SK-N-MC (cell line): Measurements from ENCODE around the gene TMEM106C.
"Not testable (repeated sequence)": the region's sequence is repeated elsewhere in the genome, so short reads cannot be mapped to it uniquely, and the experiment has no call there.

Experiments used
- DNase-seq: peaks from one replicate; pipeline ENCODE4 v3.0.0-alpha.2; 2011; ENCODE audit warnings: low read depth, low spot score
- H3K27ac ChIP-seq: fragments of 200-600 bp; sonication (generic); 2 replicates; pipeline ENCODE4 v1.5.1; 2016; ENCODE audit warnings: mixed run types
- H3K36me3 ChIP-seq: fragments of 200-600 bp; sonication (generic); 2 replicates; pipeline ENCODE4 v1.6.1; 2017; ENCODE audit warnings: antibody characterized with exemption, low read length, mixed read lengths; ENCODE audit not compliant: insufficient read depth
- H3K4me3 ChIP-seq: fragments of 200-600 bp; sonication (generic); 2 replicates; pipeline ENCODE4 v1.5.1; 2016
- H3K9ac ChIP-seq: fragments of 200-600 bp; sonication (generic); 2 replicates; pipeline ENCODE4 v1.8.0; 2017; ENCODE audit warnings: mixed run types, mixed read lengths; ENCODE audit not compliant: insufficient read length
- H3K9me3 ChIP-seq: fragments of 200-600 bp; sonication (generic); 2 replicates; pipeline ENCODE4 v1.6.1; 2017; ENCODE audit warnings: low read depth, mild to moderate bottlenecking, antibody characterized with exemption, low read length, moderate library complexity, mixed read lengths
- EZH2 ChIP-seq: fragments of 200-600 bp; sonication (generic); IDR thresholded peaks from one replicate; pipeline ENCODE4 v1.6.1; 2017; ENCODE audit warnings: antibody characterized with exemption
- FOXP2 ChIP-seq: optimal IDR thresholded peaks from 2 replicates; pipeline ENCODE3; 2011; ENCODE audit warnings: mild to moderate bottlenecking, moderate library complexity; ENCODE audit not compliant: insufficient read depth; ENCODE audit errors: extremely low read length, control extremely low read depth
- POLR2AphosphoS5 ChIP-seq: IDR thresholded peaks from 2 replicates; pipeline ENCODE4 v1.6.1; 2012; ENCODE audit warnings: mild to moderate bottlenecking, low read depth, low read length, borderline replicate concordance

TMEM106C gene

DNA sequence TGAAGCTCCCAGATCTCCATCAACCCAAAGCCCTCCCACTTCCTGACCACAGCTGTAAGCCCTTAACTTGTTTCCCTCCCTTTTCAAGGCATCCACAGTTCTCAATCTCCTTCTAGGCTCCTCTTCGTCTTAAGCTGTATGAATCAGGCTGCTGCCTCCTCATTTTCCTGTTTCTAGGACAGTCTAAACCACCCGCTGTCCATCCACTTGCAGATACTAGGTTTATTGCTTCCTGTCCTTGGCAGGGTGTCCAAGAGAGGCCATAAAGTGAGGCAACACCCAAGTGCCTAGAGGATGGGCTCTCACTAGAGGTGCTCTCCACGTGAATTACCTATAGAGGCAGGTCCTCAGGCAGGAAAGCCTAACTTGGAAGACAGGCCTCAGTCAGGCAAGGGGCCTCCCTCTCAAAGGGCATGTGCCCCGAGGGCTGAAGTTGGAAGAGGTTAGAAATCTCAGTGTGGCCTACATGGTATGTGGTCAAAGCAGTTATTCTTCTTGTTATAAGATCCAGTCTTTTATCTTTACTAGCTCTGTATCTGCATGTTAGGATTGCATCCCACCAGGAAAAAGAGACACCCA, 8.8 kb upstream of the TMEM106C start:
- Histone ChIP-seq H3K9me3 (no peaks in the 10 kb centered on the region), H3K36me3 (no peaks in the 10 kb centered on the region), H3K27ac (no peak overlapping the region), H3K4me3 (no peak overlapping the region), H3K9ac (no peak overlapping the region)
- no peak for TF ChIP-seq FOXP2
- no peak for TF ChIP-seq POLR2AphosphoS5
- no peak for TF ChIP-seq EZH2
- no peak for DNase-seq

DNA sequence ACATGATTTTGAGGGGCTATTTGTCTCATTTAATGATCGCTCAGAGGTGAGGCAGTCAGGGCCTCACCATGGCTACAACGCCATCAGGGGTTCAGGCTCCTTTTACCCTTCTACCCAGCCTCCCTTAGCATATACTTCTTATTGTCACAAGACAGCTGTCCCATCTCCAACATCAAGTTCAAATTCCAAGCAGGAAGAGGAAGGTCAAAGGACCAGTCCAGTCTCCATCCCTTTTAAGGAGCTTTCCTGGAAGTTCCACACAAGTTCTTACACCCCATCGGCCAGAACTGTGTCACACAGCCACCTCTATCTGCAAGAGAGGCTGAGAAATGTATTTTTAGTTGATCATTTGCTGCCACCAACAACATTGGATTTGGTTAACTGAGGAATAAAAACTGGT, 8.3 kb upstream of the TMEM106C start:
- H3K36me3 ChIP-seq, result no peaks in the 10 kb centered on the region
- no peak overlapping the region for H3K9ac ChIP-seq
- no peak overlapping the region for H3K4me3 ChIP-seq
- no peak for DNase-seq
- TF ChIP-seq EZH2 (no peak), POLR2AphosphoS5 (no peak), FOXP2 (no peak)
- H3K27ac ChIP-seq, result no peak overlapping the region
- H3K9me3 ChIP-seq, result no peaks in the 10 kb centered on the region

DNA sequence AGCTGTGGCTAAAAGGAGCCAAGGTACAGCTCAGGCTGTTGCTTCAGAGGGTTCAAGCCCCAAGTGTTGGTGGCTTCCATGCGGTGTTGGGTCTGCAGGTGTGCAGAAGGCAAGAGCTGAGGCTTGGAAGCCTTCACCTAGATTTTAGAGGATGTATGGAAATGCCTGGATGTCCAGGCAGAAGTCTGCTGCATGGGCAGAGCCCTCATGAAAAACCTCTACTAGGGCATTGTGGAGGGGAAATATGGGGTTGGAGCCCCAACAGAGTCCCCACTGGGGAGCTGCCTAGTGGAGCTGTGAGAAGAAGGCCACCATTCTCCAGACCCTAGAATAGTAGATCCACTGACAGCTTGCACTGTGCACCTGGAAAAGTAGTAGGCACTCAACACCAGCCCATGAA, 5.7 kb upstream of the TMEM106C start:
- not testable (repeated sequence) for H3K9ac ChIP-seq, DNase-seq, H3K4me3 ChIP-seq, H3K36me3 ChIP-seq, H3K9me3 ChIP-seq, H3K27ac ChIP-seq

DNA sequence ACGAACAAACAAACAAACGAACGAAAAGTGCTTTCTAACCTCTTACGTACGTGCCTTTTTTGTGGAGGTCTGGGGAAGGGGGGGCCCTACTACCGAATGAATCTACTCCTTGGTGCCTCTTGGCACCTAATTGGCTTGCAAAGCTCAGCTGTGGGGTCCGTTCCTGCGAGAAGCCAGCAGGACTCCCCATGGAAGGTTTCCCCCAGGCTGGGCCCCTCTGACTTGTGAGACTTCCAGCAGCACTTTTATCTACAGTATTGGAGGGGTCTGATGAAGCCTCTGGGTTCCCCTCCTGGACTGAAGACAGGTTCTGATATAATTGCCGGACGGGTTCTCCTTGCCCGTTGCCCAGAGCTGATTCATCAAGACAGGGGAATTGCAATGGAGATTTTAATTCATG, 1.2 kb upstream of the TMEM106C start:
- TF ChIP-seq FOXP2 (no peak), EZH2 (no peak)
- DNase-seq, result no peak
- H3K4me3 ChIP-seq, result no peak overlapping the region
- H3K27ac ChIP-seq, result no peak overlapping the region
- no peaks in the 10 kb centered on the region for H3K9me3 ChIP-seq
- no peak overlapping the region for H3K9ac ChIP-seq
- peaks cover 27% of the 10 kb centered on the region for H3K36me3 ChIP-seq

DNA sequence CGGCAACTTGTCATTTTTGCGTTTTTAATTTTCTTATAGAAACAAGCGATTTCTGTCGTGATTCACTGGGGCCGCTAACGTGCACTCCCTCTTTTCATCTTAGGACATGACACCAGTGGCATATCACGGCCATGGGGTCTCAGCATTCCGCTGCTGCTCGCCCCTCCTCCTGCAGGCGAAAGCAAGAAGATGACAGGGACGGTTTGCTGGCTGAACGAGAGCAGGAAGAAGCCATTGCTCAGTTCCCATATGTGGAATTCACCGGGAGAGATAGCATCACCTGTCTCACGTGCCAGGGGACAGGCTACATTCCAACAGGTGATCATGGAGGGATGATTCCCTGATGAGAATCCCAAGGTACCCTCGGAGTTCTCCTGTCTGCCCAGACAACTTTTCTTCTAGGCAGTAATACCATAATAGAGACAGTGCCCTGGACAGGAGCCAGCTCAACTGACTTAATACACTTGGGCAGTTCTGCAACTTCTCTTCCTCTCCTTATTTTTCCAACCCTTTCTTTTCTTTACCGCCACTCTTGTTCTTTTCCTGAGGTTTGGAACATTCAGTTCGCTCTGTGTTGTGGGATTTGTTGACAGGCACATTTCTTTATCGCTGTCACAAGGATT, 821 bp downstream of the TMEM106C start:
- peak overlapping the region; percentile 98 for H3K4me3 ChIP-seq
- DNase-seq, result no peak
- TF ChIP-seq FOXP2 (no peak), EZH2 (no peak), POLR2AphosphoS5 (no peak)
- no peak overlapping the region for H3K27ac ChIP-seq
- no peaks in the 10 kb centered on the region for H3K9me3 ChIP-seq
- peak overlapping the region; percentile 82 for H3K9ac ChIP-seq
- H3K36me3 ChIP-seq, result peaks cover 47% of the 10 kb centered on the region

DNA sequence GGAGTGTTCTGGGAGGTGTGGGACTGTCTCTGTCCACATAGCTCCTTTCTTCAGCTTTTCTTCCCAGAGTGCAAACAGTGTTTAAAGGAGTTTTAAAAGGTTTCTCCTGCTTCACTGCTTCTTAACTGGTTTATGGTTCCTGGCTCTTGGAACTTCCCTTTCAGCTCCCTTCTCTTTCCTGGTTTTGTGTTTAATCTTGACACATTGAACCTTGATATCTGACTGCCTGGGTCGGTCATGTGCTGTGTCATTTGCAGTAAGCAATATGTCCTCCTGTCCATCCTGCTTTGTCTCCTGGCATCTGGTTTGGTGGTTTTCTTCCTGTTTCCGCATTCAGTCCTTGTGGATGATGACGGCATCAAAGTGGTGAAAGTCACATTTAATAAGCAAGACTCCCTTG, 2.2 kb downstream of the TMEM106C start:
- no peak overlapping the region for H3K4me3 ChIP-seq
- TF ChIP-seq EZH2, result no peak
- no peaks in the 10 kb centered on the region for H3K9me3 ChIP-seq
- DNase-seq, result no peak
- H3K9ac ChIP-seq, result peak overlapping the region; percentile 82
- H3K27ac ChIP-seq, result no peak overlapping the region
- H3K36me3 ChIP-seq, result peaks cover 50% of the 10 kb centered on the region

DNA sequence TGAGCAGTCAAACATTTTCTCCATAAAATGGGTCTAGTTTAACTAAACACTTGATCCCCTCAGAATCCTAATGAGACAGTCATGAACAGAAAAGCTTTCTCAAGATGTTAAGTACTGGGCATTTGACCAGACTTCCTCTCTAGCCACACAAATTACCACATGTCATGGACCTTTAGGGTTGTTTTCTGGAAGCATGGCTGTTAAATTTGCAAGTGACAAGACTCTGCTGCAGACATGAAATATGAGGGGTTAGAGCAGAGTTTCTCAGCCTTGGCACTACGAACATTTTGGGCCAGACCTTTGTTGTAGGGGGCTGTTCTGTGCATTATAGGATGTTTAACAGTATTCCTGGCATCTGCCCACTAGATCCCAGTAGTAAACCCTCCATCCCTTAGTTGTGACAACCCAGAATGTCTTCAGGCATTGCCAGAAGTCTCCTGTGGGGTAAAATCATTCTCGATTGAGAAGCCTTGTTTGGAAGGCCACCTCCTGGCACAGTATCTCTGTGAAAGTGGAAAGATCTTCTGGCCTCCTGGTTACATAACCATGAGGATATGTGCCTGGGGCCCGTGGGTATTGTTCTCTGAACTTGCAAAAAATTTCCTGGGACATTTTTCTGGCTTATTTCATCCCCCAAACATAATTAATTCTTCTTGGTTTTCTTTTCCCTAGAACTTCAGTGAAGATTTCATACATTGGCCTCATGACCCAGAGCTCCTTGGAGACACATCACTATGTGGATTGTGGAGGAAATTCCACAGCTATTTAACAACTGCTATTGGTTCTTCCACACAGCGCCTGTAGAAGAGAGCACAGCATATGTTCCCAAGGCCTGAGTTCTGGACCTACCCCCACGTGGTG, 4.3 kb downstream of the TMEM106C start:
- TF ChIP-seq POLR2AphosphoS5 (no peak), FOXP2 (no peak), EZH2 (no peak)
- DNase-seq, result no peak
- Histone ChIP-seq H3K27ac (no peak overlapping the region), H3K9ac (no peak overlapping the region), H3K4me3 (no peak overlapping the region), H3K36me3 (peaks cover 50% of the 10 kb centered on the region), H3K9me3 (no peaks in the 10 kb centered on the region)

DNA sequence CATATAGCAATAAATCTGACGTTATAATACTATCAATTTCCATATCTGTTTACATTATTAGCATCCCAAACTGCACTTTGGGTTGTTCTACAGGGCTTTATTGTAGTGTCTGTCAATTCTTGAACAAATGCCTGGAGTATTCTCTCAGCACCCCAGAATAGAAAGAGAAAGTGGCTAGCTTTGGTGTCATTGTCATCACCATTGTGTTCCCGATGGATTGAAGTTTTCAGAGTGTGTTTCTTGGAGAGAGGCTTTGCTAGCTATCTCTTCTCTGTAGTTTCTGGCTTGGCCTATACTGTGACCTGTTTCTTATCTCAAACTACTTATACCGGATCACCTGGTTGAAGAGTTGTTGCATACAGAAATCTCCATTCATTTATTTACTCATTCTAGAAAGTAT, 6.4 kb downstream of the TMEM106C start:
- H3K4me3 ChIP-seq, result no peak overlapping the region
- no peak for TF ChIP-seq EZH2
- no peak for TF ChIP-seq FOXP2
- no peak overlapping the region for H3K9ac ChIP-seq
- H3K27ac ChIP-seq, result no peak overlapping the region
- no peak for DNase-seq
- H3K36me3 ChIP-seq, result peaks cover 47% of the 10 kb centered on the region
- H3K9me3 ChIP-seq, result no peaks in the 10 kb centered on the region

DNA sequence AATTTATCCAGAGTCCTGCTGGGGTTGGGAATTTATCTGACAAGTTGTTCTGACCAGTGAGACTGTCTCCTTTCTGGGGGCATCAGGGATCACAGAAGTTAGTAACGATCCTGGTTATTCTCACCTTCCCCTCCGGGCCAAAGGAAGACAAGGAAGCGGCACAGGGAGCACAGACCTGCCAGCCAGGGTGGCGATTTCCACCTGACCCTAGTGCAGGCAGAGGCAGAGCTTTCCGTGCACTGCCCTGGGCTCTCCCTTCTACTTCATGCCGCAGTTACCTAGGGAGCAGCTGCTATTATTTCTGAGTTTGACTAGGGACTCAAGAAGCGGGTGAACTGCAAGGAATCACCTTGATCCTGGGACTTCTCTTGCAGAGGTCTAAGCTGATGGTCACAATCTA, 7.4 kb downstream of the TMEM106C start:
- Histone ChIP-seq H3K27ac (no peak overlapping the region), H3K9ac (no peak overlapping the region), H3K9me3 (no peaks in the 10 kb centered on the region), H3K36me3 (peaks cover 37% of the 10 kb centered on the region), H3K4me3 (no peak overlapping the region)
- TF ChIP-seq FOXP2, result no peak
- TF ChIP-seq EZH2, result no peak
- TF ChIP-seq POLR2AphosphoS5, result no peak
- DNase-seq, result no peak
